Measurements from ENCODE around the gene SLC25A20.
A peak's percentile ranks its signal among the peaks of the same experiment; 100 is the strongest.
"Not testable (repeated sequence)": the region's sequence is repeated elsewhere in the genome, so short reads cannot be mapped to it uniquely, and the experiment has no call there.

SLC25A20 gene

GRCh38 chr3:48898383-48899234, at the start of gene SLC25A20:
TSS of gene SLC25A20 (minus strand) at chr3:48898882. CDS start at chr3:48898794, 88 bp downstream.
- DNase-seq = peak; percentile 83

- no peak for DNase-seq
Measured at GRCh38 chr3:48945891-48946549, 47.3 kb upstream of the SLC25A20 start.

- no peak for DNase-seq
Measured at GRCh38 chr3:48945432-48945831, 46.8 kb upstream of the SLC25A20 start.

- no peak for DNase-seq
Measured at GRCh38 chr3:48938689-48939088, 40.0 kb upstream of the SLC25A20 start.

GRCh38 chr3:48938156-48938555, 39.5 kb upstream of the SLC25A20 start:
- DNase-seq = no peak

GRCh38 chr3:48935530-48935929, 36.8 kb upstream of the SLC25A20 start:
- DNase-seq = no peak

GRCh38 chr3:48934333-48934991, 35.8 kb upstream of the SLC25A20 start:
- DNase-seq = no peak

- no peak for DNase-seq
Measured at GRCh38 chr3:48931944-48932580, 33.4 kb upstream of the SLC25A20 start.

- DNase-seq = peak; percentile 57
Measured at GRCh38 chr3:48930590-48930989, 31.9 kb upstream of the SLC25A20 start.

GRCh38 chr3:48929358-48930035, 30.8 kb upstream of the SLC25A20 start:
- no peak for DNase-seq

GRCh38 chr3:48928679-48929078, 30.0 kb upstream of the SLC25A20 start:
- DNase-seq = no peak

- DNase-seq = no peak
Measured at GRCh38 chr3:48927928-48928327, 29.2 kb upstream of the SLC25A20 start.

- no peak for DNase-seq
Measured at GRCh38 chr3:48926425-48927392, 28.0 kb upstream of the SLC25A20 start.

- DNase-seq = peak; percentile 44
Measured at GRCh38 chr3:48919215-48920138, 20.8 kb upstream of the SLC25A20 start.

- DNase-seq = peak; percentile 90
Measured at GRCh38 chr3:48918388-48919214, 19.9 kb upstream of the SLC25A20 start, which contains the start of gene ARIH2. TSS of gene ARIH2 (plus strand) at chr3:48918842. CDS start at chr3:48927559, 8,717 bp downstream.

GRCh38 chr3:48915296-48915695, 16.6 kb upstream of the SLC25A20 start:
- DNase-seq = no peak

- DNase-seq = not testable (repeated sequence)
Measured at GRCh38 chr3:48907026-48907425, 8.3 kb upstream of the SLC25A20 start.

- no peak for DNase-seq
Measured at GRCh38 chr3:48899273-48899672, 591 bp upstream of the SLC25A20 start.

All from fibroblast of skin of right quadriceps (primary cell).